Astrocyte of the cerebellum (primary cell): ENCODE results near the gene EBF3.

Source experiments
- DNase-seq: peaks from one replicate; pipeline ENCODE4 v3.0.0-alpha.2; 2011; ENCODE audit warnings: low read depth
- H3K4me3 ChIP-seq: 2 replicates; pipeline ENCODE4 v1.5.1; 2011; ENCODE audit warnings: mild to moderate bottlenecking, low read depth, low read length, moderate library complexity
- CTCF ChIP-seq: IDR thresholded peaks from 2 replicates; pipeline ENCODE4 v1.5.1; 2012; ENCODE audit warnings: low read length, low read depth, moderate library complexity, mild to moderate bottlenecking; ENCODE audit errors: missing control alignments
- in situ Hi-C: cut with HindIII; loops from 2 replicates; pipeline ENCODE4 v1.10.0; 2017; ENCODE audit warnings: low sequenced_read_pairs

The EBF3 gene

GRCh38 chr10:129936266-129936922 lies 27.7 kb downstream of the EBF3 start:
- in situ Hi-C loops = no loop called here
- H3K4me3 ChIP-seq = no peak overlapping the region
- no peak for DNase-seq

GRCh38 chr10:129935867-129936152 lies 28.3 kb downstream of the EBF3 start:
- in situ Hi-C loops = no loop called here
- H3K4me3 ChIP-seq = no peak overlapping the region
- TF ChIP-seq CTCF = no peak
- DNase-seq = no peak

More at GRCh38 chr10:129936266-129936922, 27.7 kb downstream of the EBF3 start:
- TF ChIP-seq CTCF = no peak

GRCh38 chr10:129935102-129935866 lies 28.8 kb downstream of the EBF3 start:
- no peak for TF ChIP-seq CTCF
- in situ Hi-C loops = no loop called here
- no peak for DNase-seq
- H3K4me3 ChIP-seq = no peak overlapping the region

- H3K4me3 ChIP-seq = no peak overlapping the region
- DNase-seq = no peak
- TF ChIP-seq CTCF = no peak
- in situ Hi-C loops = no loop called here
Measured at GRCh38 chr10:129934196-129934925, 29.7 kb downstream of the EBF3 start.

GRCh38 chr10:129933456-129934092 lies 30.5 kb downstream of the EBF3 start:
- DNase-seq = no peak
- no peak overlapping the region for H3K4me3 ChIP-seq
- in situ Hi-C loops = no loop called here
- TF ChIP-seq CTCF = no peak

- no peak for TF ChIP-seq CTCF
- in situ Hi-C loops = no loop called here
- H3K4me3 ChIP-seq = no peak overlapping the region
- no peak for DNase-seq
Measured at GRCh38 chr10:129932751-129933433, 31.2 kb downstream of the EBF3 start.
